OCI-LY3 (cell line): ENCODE measurements around the gene CAMTA1.

ENCODE experiments used
- CTCF ChIP-seq: fragments of 200-600, 300-600 bp; sonication (generic); IDR thresholded peaks from 2 replicates; pipeline ENCODE4 v1.5.1; 2014; ENCODE audit warnings: antibody characterized with exemption, low read length, low read depth
- EZH2phosphoT487 ChIP-seq: fragments of 200-600 bp; shearing (Covaris generic); IDR thresholded peaks from 2 replicates; pipeline ENCODE4 v1.6.1; 2018; ENCODE audit warnings: antibody characterized with exemption, mixed run types, low read depth

- TF ChIP-seq CTCF (no peak), EZH2phosphoT487 (no peak)
Measured at GRCh38 chr1:7786795-7787194, 1001.5 kb downstream of the CAMTA1 start.
